K562 (cell line): ENCODE results near the gene STX2. TPM values are rescaled to one million over a fixed set of nuclear protein-coding genes. Genes with fewer than 3 reads are reported as not detected.

Experiments
- ATAC-seq: fragments of 200-7000 bp; cut with Tn5 transposase; 3 replicates; pipeline ENCODE4 v1.9.1; 2020; ENCODE audit warnings: moderate library complexity
- BruUV-seq: library from RNA; stranded (reverse); fragments of 400-500 nt; replicated peaks from 2 replicates; lab custom pipeline; 2021; lab: Mats Ljungman, UMichigan
- CTCF ChIA-PET: fragments of 300-600 bp; formaldehyde crosslinking; extraction: SDS; loops from one replicate; lab custom pipeline; 2021; ENCODE audit warnings: low intra/inter-chr PET ratio; lab: Yijun Ruan, JAX
- POLR2A ChIA-PET: fragments of 300-600, 350-650 bp; sonication (Branson Sonifier 250); formaldehyde crosslinking; extraction: SDS; loops from one replicate; lab custom pipeline; 2021; ENCODE audit warnings: antibody characterized with exemption, inconsistent platforms; lab: Yijun Ruan, JAX
- DNase-seq, 4 experiments: peaks; one replicate each; pipeline versions ENCODE4 v3.0.0 to v3.0.0-alpha.2; 2011 to 2018; ENCODE audit warnings: low spot score in 3 of 4, mixed read lengths in 3 of 4; ENCODE audit errors: extremely low read depth in 1 of 4
- FAIRE-seq: peaks from 2 replicates; lab custom pipeline; 2011; peaks lifted over from hg19 to GRCh38; lab: Jason Lieb, UNC
- H2AFZ ChIP-seq: 2 replicates; pipeline ENCODE4 v1.6.0; 2011; ENCODE audit warnings: low read depth, low read length, control low read depth, inconsistent platforms
- H3K27ac ChIP-seq: fragments of 200-600 bp; 3 replicates; pipeline ENCODE4 v1.8.0; 2011; ENCODE audit warnings: low read depth, mild to moderate bottlenecking, control low read depth, inconsistent platforms, low read length, moderate library complexity, mixed read lengths; ENCODE audit errors: extremely low read depth
- H3K27me3 ChIP-seq, 2 experiments: fragments of 300-600 bp in 1 of 2; 2 replicates in 1 of 2; 3 replicates in 1 of 2; pipeline versions ENCODE4 v1.6.0 to v1.8.0; 2011; ENCODE audit warnings: inconsistent platforms in 2 of 2, low read length in 2 of 2, mild to moderate bottlenecking in 1 of 2, mixed read lengths in 1 of 2, moderate library complexity in 1 of 2; ENCODE audit not compliant: control insufficient read depth in 2 of 2, insufficient read depth in 2 of 2
- H3K36me3 ChIP-seq: fragments of 300-600 bp; 3 replicates; pipeline ENCODE4 v1.8.0; 2011; ENCODE audit warnings: mild to moderate bottlenecking, low read length, inconsistent platforms; ENCODE audit not compliant: control insufficient read depth, insufficient read depth
- H3K4me1 ChIP-seq, 2 experiments: fragments of 200-600 bp in 1 of 2; replicated peaks in 1 of 2; 2 replicates in 1 of 2; 3 replicates in 1 of 2; pipeline versions ENCODE4 v1.5.1 to v1.8.0; 2011; ENCODE audit warnings: inconsistent platforms in 2 of 2, low read length in 2 of 2, mild to moderate bottlenecking in 1 of 2, mixed read lengths in 1 of 2, moderate library complexity in 1 of 2; ENCODE audit not compliant: control insufficient read depth in 2 of 2, insufficient read depth in 2 of 2
- H3K4me2 ChIP-seq: 2 replicates; pipeline ENCODE4 v1.6.1; 2011; ENCODE audit warnings: low read length, control low read depth, inconsistent platforms, mixed read lengths; ENCODE audit not compliant: insufficient read depth
- H3K4me3 ChIP-seq: fragments of 200-600 bp; sonication (generic), shearing (Covaris generic); 2 replicates; pipeline ENCODE4 v1.5.1; 2016; ENCODE audit warnings: control low read depth, inconsistent platforms
- H3K79me2 ChIP-seq: fragments of 200-600 bp; 3 replicates; pipeline ENCODE4 v1.8.0; 2011; ENCODE audit warnings: low read length, inconsistent platforms; ENCODE audit not compliant: control insufficient read depth, insufficient read depth
- H3K9ac ChIP-seq, 2 experiments: 2 replicates each; pipeline versions ENCODE4 v1.6.0 to v1.6.1; 2011; ENCODE audit warnings: low read depth in 2 of 2, low read length in 2 of 2, control low read depth in 1 of 2, inconsistent platforms in 1 of 2, mild to moderate bottlenecking in 1 of 2, mixed read lengths in 1 of 2; ENCODE audit not compliant: insufficient read depth in 1 of 2
- H3K9me1 ChIP-seq: one replicate; pipeline ENCODE4 v1.6.0; 2011; ENCODE audit warnings: inconsistent platforms, mild to moderate bottlenecking, low read length, moderate library complexity; ENCODE audit not compliant: control insufficient read depth, insufficient read depth
- H3K9me3 ChIP-seq: replicated peaks from 2 replicates; pipeline ENCODE4 v1.5.1; 2011; ENCODE audit warnings: low read depth, low read length, inconsistent platforms; ENCODE audit not compliant: control insufficient read depth, insufficient read depth
- H4K20me1 ChIP-seq: replicated peaks from 2 replicates; pipeline ENCODE4 v1.6.1; 2011; ENCODE audit warnings: low read length, inconsistent platforms, mixed read lengths; ENCODE audit not compliant: control insufficient read depth, insufficient read depth
- BCOR ChIP-seq: fragments of 450-650 bp; IDR thresholded peaks from 2 replicates; pipeline ENCODE4 v1.6.1; 2016
- DEAF1 ChIP-seq: fragments of 450-650 bp; formaldehyde crosslinking; IDR thresholded peaks from 2 replicates; pipeline ENCODE4 v1.4.0; 2020; ENCODE audit warnings: mild to moderate bottlenecking, moderate library complexity
- ELF2 ChIP-seq: fragments of 250-450 bp; sonication (Bioruptor Pico); IDR thresholded peaks from 2 replicates; pipeline ENCODE4 v1.5.0; 2021; ENCODE audit warnings: mild to moderate bottlenecking
- RCOR1 ChIP-seq, 2 experiments: IDR thresholded peaks; 2 replicates each; pipeline ENCODE4 v1.6.1; 2012; ENCODE audit warnings: low read depth in 2 of 2, low read length in 2 of 2, borderline replicate concordance in 1 of 2, improper control_type of control experiment in 1 of 2
- REST ChIP-seq, 2 experiments: fragments of 450-650 bp; formaldehyde crosslinking in 1 of 2; IDR thresholded peaks; 2 replicates each; pipeline versions ENCODE4 v1.4.0 to v1.6.1; 2014 to 2020; ENCODE audit warnings: mild to moderate bottlenecking in 2 of 2, borderline replicate concordance in 1 of 2, low read depth in 1 of 2
- ZBTB5 ChIP-seq: fragments of 450-650 bp; IDR thresholded peaks from 2 replicates; pipeline ENCODE4 v1.6.1; 2017; ENCODE audit warnings: antibody characterized with exemption
- WGBS: fragments of 100-300 bp; shearing (Covaris generic); methylation state at CpG from one replicate; pipeline ENCODE4 v1.1.6; 2016; ENCODE audit warnings: low coverage, mixed read lengths; ENCODE audit not compliant: insufficient coverage; ENCODE audit errors: missing lambda C conversion rate; 5-methylcytosine and 5-hydroxymethylcytosine counted together
- in situ Hi-C: fragments of 300-500 bp; cut with MboI; formaldehyde crosslinking; loops from 4 replicates; pipeline ENCODE4 v1.15.0; 2018; ENCODE audit warnings: inconsistent platforms, mixed read lengths
- intact Hi-C: fragments of 100-400 bp; cut with micrococcal nuclease; formaldehyde crosslinking; loops from 2 replicates; pipeline ENCODE4 v1.14.2; 2022
- polyA plus RNA-seq, 8 experiments: library from polyadenylated mRNA; depleted of rRNA in 4 of 8; stranded (reverse) in 5 of 8; unstranded in 3 of 8; fragments of >200 nt; fragmentation: Nextera tagmentation in 2 of 8; fragmentation: Illumina TruSeq in 1 of 8; extraction: Ambion mirVana in 2 of 8; extraction: Trizol in 1 of 8; gene quantifications; 2 replicates each; pipeline versions ENCODE4 v1.2.1 to v1.2.3, GENCODE V29; 2011 to 2014; ENCODE audit warnings: inconsistent platforms in 1 of 8, missing spikeins in 1 of 8
- total RNA-seq, 7 experiments: library from RNA; depleted of rRNA in 6 of 7; stranded (reverse); fragments of >200 nt in 6 of 7; fragmentation: Illumina TruSeq in 2 of 7; extraction: Trizol in 2 of 7; gene quantifications; 2 replicates each; pipeline versions ENCODE4 v1.2.1 to v1.2.3, GENCODE V29; 2011 to 2021; ENCODE audit warnings: low replicate concordance in 1 of 7

STX2 gene
- total and polyA plus RNA-seq, 9 of the 15 experiments (the other 6 are each of a cell fraction or from before 2014, with no cell fraction given), result 22.2 to 54.6 (median 30.8) TPM

- no peak for TF ChIP-seq ZBTB5
- TF ChIP-seq BCOR, result no peak
- TF ChIP-seq ELF2 (CRISPR knock-in tag), result no peak
- TF ChIP-seq, all 486 proteins: peak for 0
Observed at GRCh38 chr12:130748786-130749185, 90.3 kb downstream of the STX2 start (continued).

GRCh38 chr12:130747867-130748740, 90.9 kb downstream of the STX2 start:
- Histone ChIP-seq H3K79me2 (no peaks in the 10 kb centered on the region), H3K4me3 (no peak overlapping the region), H3K9me1 (no peaks in the 10 kb centered on the region), H3K4me1 (no peaks in the 10 kb centered on the region; a peak in 1 of 5 replicates), H3K27ac (no peak overlapping the region), H3K36me3 (no peaks in the 10 kb centered on the region), H3K27me3 (peaks cover 7 to 26% of the 10 kb centered on the region in 2 experiments), H4K20me1 (no peaks in the 10 kb centered on the region), H3K4me2 (no peak overlapping the region), H2AFZ (no peak overlapping the region), H3K9me3 (no peaks in the 10 kb centered on the region), H3K9ac (no peak overlapping the region)
- BruUV-seq, result no TSS peak
- DNase-seq, result peak; percentile 66 to 80 (median 72)
- FAIRE-seq, result peak; percentile 84
- ChIA-PET POLR2A (interaction anchor here (0.7 to 1.7 kb wide), 5 partner anchors 9 to 1492 kb away, joined by 3 to 5 read pairs (median 4); no protein-coding TSS in a partner anchor), CTCF (no interaction called here)
- in situ Hi-C loops, result loop anchor here (25.0 kb wide), 1 partner anchor 711 kb away; no protein-coding TSS in a partner anchor
- ATAC-seq, result peak; percentile 100
- intact Hi-C loops, result loop anchor here (2.0 to 10.0 kb wide), 4 partner anchors 86 to 467 kb away; no protein-coding TSS in a partner anchor
- under 1% methylated on average over 13 of the region's 13 CpGs for WGBS
- TF ChIP-seq DEAF1, result peak; percentile 59
- TF ChIP-seq REST (IDR thresholded peaks at IDR 0.05; ENCODE audit: borderline replicate concordance), result peak; percentile 76
- no peak for TF ChIP-seq REST (CRISPR knock-in tag; IDR thresholded peaks at IDR 0.05; ENCODE audit: low read depth)
- TF ChIP-seq RCOR1 (IDR thresholded peaks at IDR 0.05; ENCODE audit: borderline replicate concordance in 1 of 2, low read depth in 2 of 2, low read length in 2 of 2), result no peak
